Kidney (tissue), 14 donors: ENCODE results near the gene ZNF618. TPM values are rescaled to one million over a fixed set of nuclear protein-coding genes. Genes with fewer than 3 reads are reported as not detected.

Source experiments
- DNase-seq, 5 donors: peaks; one replicate each; pipeline ENCODE4 v3.0.0-alpha.2; 2013 to 2020
- FAIRE-seq: peaks from 2 replicates; lab custom pipeline; 2012; peaks lifted over from hg19 to GRCh38; lab: Jason Lieb, UNC
- H3K27ac ChIP-seq, 2 donors: one replicate each; pipeline ENCODE4 v1.7.0; 2013; ENCODE audit warnings: low read depth in 2 of 2, low read length in 2 of 2, inconsistent platforms in 1 of 2
- H3K27me3 ChIP-seq: one replicate; pipeline ENCODE4 v1.7.1; 2013; ENCODE audit warnings: low read length, inconsistent platforms; ENCODE audit not compliant: control insufficient read depth, insufficient read depth
- H3K36me3 ChIP-seq, 3 donors: one replicate each; pipeline versions ENCODE4 v1.7.0 to v1.7.1; 2013; ENCODE audit warnings: low read length in 3 of 3, control low read depth in 1 of 3, inconsistent platforms in 1 of 3; ENCODE audit not compliant: insufficient read depth in 3 of 3, control insufficient read depth in 2 of 3
- H3K4me1 ChIP-seq, 3 donors: one replicate each; pipeline versions ENCODE4 v1.7.0 to v1.7.1; 2013; ENCODE audit warnings: low read length in 3 of 3, inconsistent platforms in 1 of 3, low read depth in 1 of 3; ENCODE audit not compliant: control insufficient read depth in 2 of 3, insufficient read depth in 2 of 3
- H3K4me3 ChIP-seq, 3 donors: one replicate each; pipeline versions ENCODE4 v1.7.0 to v1.8.1; 2013; ENCODE audit warnings: low read length in 3 of 3, control low read depth in 1 of 3, inconsistent platforms in 1 of 3
- H3K9ac ChIP-seq, 3 donors: one replicate each; pipeline versions ENCODE4 v1.7.0 to v1.7.1; 2013; ENCODE audit warnings: low read length in 3 of 3, control low read depth in 1 of 3, inconsistent platforms in 1 of 3
- H3K9me3 ChIP-seq, 3 donors: one replicate each; pipeline versions ENCODE4 v1.7.0 to v1.7.1; 2013; ENCODE audit warnings: low read length in 3 of 3, control low read depth in 1 of 3, inconsistent platforms in 1 of 3; ENCODE audit not compliant: control insufficient read depth in 2 of 3, insufficient read depth in 1 of 3
- CTCF ChIP-seq: IDR thresholded peaks from 3 replicates; pipeline ENCODE4 v1.5.1; 2012; ENCODE audit warnings: mild to moderate bottlenecking, moderate library complexity, borderline replicate concordance; ENCODE audit not compliant: insufficient read depth; ENCODE audit errors: extremely low read depth
- intact Hi-C: fragments of 100-400 bp; cut with DNase I; formaldehyde crosslinking; loops from one replicate; pipeline ENCODE4 v1.11.1; 2022
- polyA plus RNA-seq: library from polyadenylated mRNA; stranded (reverse); fragments of 350-450 nt; fragmentation: Illumina TruSeq; extraction: RNeasy Lipid Tissue Mini Kit (QIAGEN cat#74804); gene quantifications from one replicate; pipeline ENCODE4 v1.2.3, GENCODE V29; 2014; ENCODE audit warnings: low read depth, low replicate concordance; ENCODE audit not compliant: insufficient read depth
- total RNA-seq: library from RNA; stranded (reverse); fragmentation: NEBNext Ultra II Directional; extraction: Animal tissue kit (Norgen Biotek cat#: 25700); gene quantifications from one replicate; pipeline ENCODE4 v1.2.1, GENCODE V29; 2021
- donor health status: control.
- donor health status: control.
- donor health status: control.
- donor health status: control.
- donor health status: control.
- donor health status: DM: yes; HTN: yes; CAD: no.
- donor health status: Normal renal cell carcinoma (clear cell type).

ZNF618 gene
- total and polyA plus RNA-seq, 2 donors from 2014 or later: 5.6 to 31.9 TPM

GRCh38 chr9:113934829-113935676, 58.9 kb downstream of the ZNF618 start:
- Histone ChIP-seq H3K36me3 (no peaks in the 10 kb centered on the region), H3K9ac (no peak overlapping the region), H3K27me3 (no peaks in the 10 kb centered on the region), H3K4me3 (no peak overlapping the region), H3K4me1 (peaks cover 0 to 25% (median 24%) of the 10 kb centered on the region in 3 donors), H3K27ac (peak overlapping the region; percentile 48 to 83), H3K9me3 (no peaks in the 10 kb centered on the region)
- DNase-seq: no peak
- no peak for FAIRE-seq
- intact Hi-C loops: no loop called here
- TF ChIP-seq CTCF: no peak

GRCh38 chr9:113935677-113936380, 59.7 kb downstream of the ZNF618 start:
- Histone ChIP-seq H3K27me3 (no peaks in the 10 kb centered on the region), H3K36me3 (no peaks in the 10 kb centered on the region), H3K9ac (no peak overlapping the region), H3K9me3 (no peaks in the 10 kb centered on the region), H3K4me1 (peaks cover 0 to 24% (median 16%) of the 10 kb centered on the region in 3 donors), H3K4me3 (no peak overlapping the region), H3K27ac (peak overlapping the region in 1 of 2 donors; percentile 83)
- intact Hi-C loops: no loop called here
- FAIRE-seq (no peak), DNase-seq (no peak)
- no peak for TF ChIP-seq CTCF

- no peaks in the 10 kb centered on the region for H3K27me3 ChIP-seq
- H3K4me3 ChIP-seq: no peak overlapping the region
- intact Hi-C loops: no loop called here
- DNase-seq: no peak
- no peaks in the 10 kb centered on the region for H3K9me3 ChIP-seq
- H3K9ac ChIP-seq: no peak overlapping the region
- peaks cover 0 to 7% (median 6%) of the 10 kb centered on the region in 3 donors for H3K4me1 ChIP-seq
- H3K36me3 ChIP-seq: no peaks in the 10 kb centered on the region
- FAIRE-seq: no peak
- H3K27ac ChIP-seq: no peak overlapping the region
- TF ChIP-seq CTCF: no peak
These were observed 64.0 kb downstream of the ZNF618 start for GRCh38 chr9:113940077-113940476.
